HepG2 (cell line): ENCODE measurements around the gene BEND3. TPM values are rescaled to one million over a fixed set of nuclear protein-coding genes. Genes with fewer than 3 reads are reported as not detected.

Source experiments
- AGO2 ChIP-seq: fragments of 200-400 bp; formaldehyde crosslinking; optimal IDR thresholded peaks from 2 replicates; pipeline ENCODE3; 2017; ENCODE audit warnings: mild to moderate bottlenecking, low read depth, low read length, moderate library complexity
- GATA4 ChIP-seq: sonication (generic); IDR thresholded peaks from 2 replicates; pipeline ENCODE4 v1.6.1; 2016; ENCODE audit warnings: antibody characterized with exemption, low read depth, borderline replicate concordance
- KDM5B ChIP-seq: sonication (generic); formaldehyde crosslinking; IDR thresholded peaks from 2 replicates; pipeline ENCODE4 v1.4.0; 2020; ENCODE audit warnings: missing genetic modification reagents, mild to moderate bottlenecking, borderline replicate concordance
- KMT2B ChIP-seq: IDR thresholded peaks from 2 replicates; pipeline ENCODE4 v1.6.1; 2016; ENCODE audit warnings: missing genetic modification reagents, missing compliant biosample characterization
- MATR3 ChIP-seq: sonication (generic); formaldehyde crosslinking; IDR thresholded peaks from 2 replicates; pipeline ENCODE4 v1.4.0; 2020; ENCODE audit warnings: missing genetic modification reagents
- MTF1 ChIP-seq: sonication (generic); formaldehyde crosslinking; IDR thresholded peaks from 2 replicates; pipeline ENCODE4 v1.5.0; 2020; ENCODE audit warnings: missing genetic modification reagents
- NPAS2 ChIP-seq: sonication (generic); formaldehyde crosslinking; IDR thresholded peaks from 2 replicates; pipeline ENCODE4 v1.8.0; 2022; ENCODE audit warnings: mild to moderate bottlenecking, missing genetic modification reagents, borderline replicate concordance
- NR2C2 ChIP-seq: sonication (generic); formaldehyde crosslinking; IDR thresholded peaks from 2 replicates; pipeline ENCODE4 v1.4.0; 2020; ENCODE audit warnings: missing genetic modification reagents, mild to moderate bottlenecking, moderate library complexity, borderline replicate concordance
- RELA ChIP-seq: sonication (generic); formaldehyde crosslinking; IDR thresholded peaks from 2 replicates; pipeline ENCODE4 v1.4.0; 2020; ENCODE audit warnings: missing genetic modification reagents
- RXRB ChIP-seq: IDR thresholded peaks from 2 replicates; pipeline ENCODE4 v1.6.1; 2016; ENCODE audit warnings: borderline replicate concordance, missing genetic modification reagents, missing compliant biosample characterization
- SCMH1 ChIP-seq: sonication (generic); formaldehyde crosslinking; IDR thresholded peaks from 2 replicates; pipeline ENCODE4 v1.9.0; 2021; ENCODE audit warnings: missing genetic modification reagents, mild to moderate bottlenecking, borderline replicate concordance
- SP1 ChIP-seq, 2 experiments: fragments of 450-650 bp in 1 of 2; sonication (generic) in 1 of 2; formaldehyde crosslinking in 1 of 2; IDR thresholded peaks; 2 replicates each; pipeline versions ENCODE4 v1.4.0 to v1.6.1; 2016 to 2020; ENCODE audit warnings: missing genetic modification reagents in 1 of 2
- SP2 ChIP-seq: sonication (generic); formaldehyde crosslinking; IDR thresholded peaks from 2 replicates; pipeline ENCODE4 v1.5.1; 2020; ENCODE audit warnings: mild to moderate bottlenecking, missing genetic modification reagents
- ZC3H4 ChIP-seq: sonication (generic); formaldehyde crosslinking; IDR thresholded peaks from 2 replicates; pipeline ENCODE4 v1.4.0; 2020; ENCODE audit warnings: missing genetic modification reagents, borderline replicate concordance
- ZFP36L1 ChIP-seq: sonication (generic); formaldehyde crosslinking; IDR thresholded peaks from 2 replicates; pipeline ENCODE4 v1.8.0; 2022; ENCODE audit warnings: mild to moderate bottlenecking, missing genetic modification reagents, moderate library complexity
- ZFP37 ChIP-seq: sonication (generic); formaldehyde crosslinking; IDR thresholded peaks from 2 replicates; pipeline ENCODE4 v1.4.0; 2020; ENCODE audit warnings: missing genetic modification reagents, borderline replicate concordance
- ZFX ChIP-seq: sonication (generic); formaldehyde crosslinking; IDR thresholded peaks from 2 replicates; pipeline ENCODE4 v1.4.0; 2020; ENCODE audit warnings: mild to moderate bottlenecking, low read depth, missing genetic modification reagents, moderate library complexity
- ZKSCAN5 ChIP-seq: sonication (generic); formaldehyde crosslinking; IDR thresholded peaks from 2 replicates; pipeline ENCODE4 v1.5.1; 2020; ENCODE audit warnings: mild to moderate bottlenecking, missing genetic modification reagents
- ZMYM2 ChIP-seq: sonication (generic); formaldehyde crosslinking; IDR thresholded peaks from 2 replicates; pipeline ENCODE4 v1.8.0; 2022; ENCODE audit warnings: mild to moderate bottlenecking, missing genetic modification reagents
- ZNF10 ChIP-seq: sonication (generic); formaldehyde crosslinking; IDR thresholded peaks from 2 replicates; pipeline ENCODE4 v1.4.0; 2020; ENCODE audit warnings: mild to moderate bottlenecking, low read depth, missing genetic modification reagents, borderline replicate concordance
- ZNF660 ChIP-seq: sonication (generic); formaldehyde crosslinking; IDR thresholded peaks from 2 replicates; pipeline ENCODE4 v1.5.1; 2020; ENCODE audit warnings: mild to moderate bottlenecking, low read depth, missing genetic modification reagents, borderline replicate concordance
- ZNF7 ChIP-seq: IDR thresholded peaks from 2 replicates; pipeline ENCODE4 v1.6.1; 2016; ENCODE audit warnings: missing biosample characterization, missing genetic modification reagents
- ZNF761 ChIP-seq: sonication (generic); formaldehyde crosslinking; conservative IDR thresholded peaks from 2 replicates; pipeline ENCODE4 v1.4.0; 2020; ENCODE audit warnings: mild to moderate bottlenecking, missing genetic modification reagents
- ZNF775 ChIP-seq: sonication (generic); formaldehyde crosslinking; IDR thresholded peaks from 2 replicates; pipeline ENCODE4 v1.4.0; 2020; ENCODE audit warnings: missing genetic modification reagents, mild to moderate bottlenecking, moderate library complexity, borderline replicate concordance
- ZSCAN9 ChIP-seq: IDR thresholded peaks from 2 replicates; pipeline ENCODE4 v1.6.1; 2016; ENCODE audit warnings: borderline replicate concordance
- polyA plus RNA-seq, 8 experiments: library from polyadenylated mRNA; depleted of rRNA in 3 of 8; stranded (reverse) in 7 of 8; unstranded in 1 of 8; fragments of >200 nt; fragmentation: Illumina TruSeq in 4 of 8; extraction: Trizol in 4 of 8; gene quantifications; 2 replicates each; pipeline versions ENCODE4 v1.2.1 to v1.2.3, GENCODE V29; 2011 to 2016; ENCODE audit warnings: low read depth in 4 of 8, missing spikeins in 1 of 8, mixed read lengths in 1 of 8; ENCODE audit not compliant: insufficient read depth in 1 of 8
- total RNA-seq, 5 experiments: library from RNA; depleted of rRNA; stranded (reverse); fragments of >200 nt; fragmentation: Illumina TruSeq; extraction: Trizol; gene quantifications; 2 replicates each; pipeline ENCODE4 v1.2.3, GENCODE V29; 2016; ENCODE audit warnings: low read depth in 1 of 5
- TF ChIP-seq, protein P1 (sequence below): sonication (generic); formaldehyde crosslinking; IDR thresholded peaks from 2 replicates; pipeline ENCODE4 v1.4.0; 2020; ENCODE audit warnings: mild to moderate bottlenecking, missing genetic modification reagents
- TF ChIP-seq, protein P2 (sequence below): sonication (generic); formaldehyde crosslinking; IDR thresholded peaks from 2 replicates; pipeline ENCODE4 v1.4.0; 2020; ENCODE audit warnings: mild to moderate bottlenecking, missing genetic modification reagents, borderline replicate concordance

The BEND3 gene
- total and polyA plus RNA-seq, 2 of the 13 experiments (the other 11 are each of a cell fraction or from before 2014, with no cell fraction given): 1.4 to 5.8 TPM

DNA sequence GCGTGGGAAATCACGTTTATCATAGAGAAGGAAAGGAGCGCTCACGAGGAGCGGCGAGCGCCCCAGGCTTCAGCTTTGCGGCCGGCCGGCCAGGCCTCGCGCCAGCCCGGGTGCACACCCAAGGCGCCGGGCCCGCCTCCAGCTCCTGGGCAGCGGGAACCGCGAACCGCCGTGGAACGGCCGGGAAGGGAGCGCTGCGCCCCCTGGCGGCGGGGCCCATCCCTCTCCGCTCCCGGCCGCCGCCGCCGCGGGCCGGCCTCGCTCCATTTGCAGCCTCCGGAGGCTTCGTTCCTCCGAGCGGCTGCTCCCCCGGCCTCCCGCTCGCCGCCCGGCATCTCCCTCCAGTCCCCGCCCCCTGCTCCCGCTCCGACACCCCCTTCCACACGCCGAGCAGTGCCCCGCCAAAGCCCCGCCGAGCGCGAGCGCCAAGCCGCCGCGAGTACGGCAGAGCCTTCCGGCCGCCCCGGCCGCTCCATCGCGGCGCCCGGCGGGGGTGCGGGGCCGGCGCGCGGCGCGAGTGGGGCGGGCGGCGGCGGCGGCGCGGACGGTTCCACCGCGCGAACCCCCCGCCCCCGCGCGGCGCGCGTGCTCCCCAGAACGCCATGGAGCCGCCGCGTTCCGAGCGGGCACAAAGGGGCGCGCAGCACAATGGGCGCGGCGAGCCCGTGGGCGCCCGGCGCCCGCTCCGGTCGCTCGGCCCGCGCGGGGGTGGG lies 946 bp downstream of the BEND3 start (continued):
- TF ChIP-seq, protein P1, sequence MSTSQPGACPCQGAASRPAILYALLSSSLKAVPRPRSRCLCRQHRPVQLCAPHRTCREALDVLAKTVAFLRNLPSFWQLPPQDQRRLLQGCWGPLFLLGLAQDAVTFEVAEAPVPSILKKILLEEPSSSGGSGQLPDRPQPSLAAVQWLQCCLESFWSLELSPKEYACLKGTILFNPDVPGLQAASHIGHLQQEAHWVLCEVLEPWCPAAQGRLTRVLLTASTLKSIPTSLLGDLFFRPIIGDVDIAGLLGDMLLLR (CRISPR knock-in tag): no peak
- TF ChIP-seq ZMYM2 (CRISPR knock-in tag) (no peak), NR2C2 (CRISPR knock-in tag) (no peak), ZSCAN9 (CRISPR knock-in tag) (no peak), KDM5B (CRISPR knock-in tag) (peak; percentile 33; the same call in 1 of the 2 replicates), ZNF775 (no peak), ZNF7 (CRISPR knock-in tag) (no peak), ZFP37 (CRISPR knock-in tag) (no peak), ZNF10 (CRISPR knock-in tag) (no peak), ZC3H4 (CRISPR knock-in tag) (no peak), KMT2B (CRISPR knock-in tag) (peak; percentile 56; the same call in 1 of the 2 replicates), SCMH1 (CRISPR knock-in tag) (no peak), ZFX (CRISPR knock-in tag) (peak; percentile 91), AGO2 (peak; percentile 33), GATA4 (no peak), NPAS2 (CRISPR knock-in tag) (no peak), ZKSCAN5 (CRISPR knock-in tag) (no peak), SP1 (IDR thresholded peaks at IDR 0.05) (no peak), SP1 (CRISPR knock-in tag; IDR thresholded peaks at IDR 0.05) (no peak), MTF1 (CRISPR knock-in tag) (no peak), MATR3 (no peak), ZFP36L1 (CRISPR knock-in tag) (no peak), SP2 (CRISPR knock-in tag) (no peak), RELA (CRISPR knock-in tag) (no peak), ZNF761 (CRISPR knock-in tag) (0 out of 2 replicates have a peak, but pooled peaks have one; percentile 56), RXRB (0 out of 2 replicates have a peak, but pooled peaks have one; percentile 13), ZNF660 (CRISPR knock-in tag) (no peak)
- TF ChIP-seq, protein P2, sequence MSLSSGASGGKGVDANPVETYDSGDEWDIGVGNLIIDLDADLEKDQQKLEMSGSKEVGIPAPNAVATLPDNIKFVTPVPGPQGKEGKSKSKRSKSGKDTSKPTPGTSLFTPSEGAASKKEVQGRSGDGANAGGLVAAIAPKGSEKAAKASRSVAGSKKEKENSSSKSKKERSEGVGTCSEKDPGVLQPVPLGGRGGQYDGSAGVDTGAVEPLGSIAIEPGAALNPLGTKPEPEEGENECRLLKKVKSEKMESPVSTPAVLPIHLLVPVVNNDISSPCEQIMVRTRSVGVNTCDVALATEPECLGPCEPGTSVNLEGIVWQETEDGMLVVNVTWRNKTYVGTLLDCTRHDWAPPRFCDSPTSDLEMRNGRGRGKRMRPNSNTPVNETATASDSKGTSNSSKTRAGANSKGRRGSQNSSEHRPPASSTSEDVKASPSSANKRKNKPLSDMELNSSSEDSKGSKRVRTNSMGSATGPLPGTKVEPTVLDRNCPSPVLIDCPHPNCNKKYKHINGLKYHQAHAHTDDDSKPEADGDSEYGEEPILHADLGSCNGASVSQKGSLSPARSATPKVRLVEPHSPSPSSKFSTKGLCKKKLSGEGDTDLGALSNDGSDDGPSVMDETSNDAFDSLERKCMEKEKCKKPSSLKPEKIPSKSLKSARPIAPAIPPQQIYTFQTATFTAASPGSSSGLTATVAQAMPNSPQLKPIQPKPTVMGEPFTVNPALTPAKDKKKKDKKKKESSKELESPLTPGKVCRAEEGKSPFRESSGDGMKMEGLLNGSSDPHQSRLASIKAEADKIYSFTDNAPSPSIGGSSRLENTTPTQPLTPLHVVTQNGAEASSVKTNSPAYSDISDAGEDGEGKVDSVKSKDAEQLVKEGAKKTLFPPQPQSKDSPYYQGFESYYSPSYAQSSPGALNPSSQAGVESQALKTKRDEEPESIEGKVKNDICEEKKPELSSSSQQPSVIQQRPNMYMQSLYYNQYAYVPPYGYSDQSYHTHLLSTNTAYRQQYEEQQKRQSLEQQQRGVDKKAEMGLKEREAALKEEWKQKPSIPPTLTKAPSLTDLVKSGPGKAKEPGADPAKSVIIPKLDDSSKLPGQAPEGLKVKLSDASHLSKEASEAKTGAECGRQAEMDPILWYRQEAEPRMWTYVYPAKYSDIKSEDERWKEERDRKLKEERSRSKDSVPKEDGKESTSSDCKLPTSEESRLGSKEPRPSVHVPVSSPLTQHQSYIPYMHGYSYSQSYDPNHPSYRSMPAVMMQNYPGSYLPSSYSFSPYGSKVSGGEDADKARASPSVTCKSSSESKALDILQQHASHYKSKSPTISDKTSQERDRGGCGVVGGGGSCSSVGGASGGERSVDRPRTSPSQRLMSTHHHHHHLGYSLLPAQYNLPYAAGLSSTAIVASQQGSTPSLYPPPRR (CRISPR knock-in tag): no peak
